ENCODE data around the gene RIOX2. TPM values are rescaled to one million over a fixed set of nuclear protein-coding genes. Genes with fewer than 3 reads are reported as not detected.

The RIOX2 gene
- polyA plus RNA-seq, 3 donors from 2014 or later: 12.3 to 18.8 (median 16.8) TPM

DNA sequence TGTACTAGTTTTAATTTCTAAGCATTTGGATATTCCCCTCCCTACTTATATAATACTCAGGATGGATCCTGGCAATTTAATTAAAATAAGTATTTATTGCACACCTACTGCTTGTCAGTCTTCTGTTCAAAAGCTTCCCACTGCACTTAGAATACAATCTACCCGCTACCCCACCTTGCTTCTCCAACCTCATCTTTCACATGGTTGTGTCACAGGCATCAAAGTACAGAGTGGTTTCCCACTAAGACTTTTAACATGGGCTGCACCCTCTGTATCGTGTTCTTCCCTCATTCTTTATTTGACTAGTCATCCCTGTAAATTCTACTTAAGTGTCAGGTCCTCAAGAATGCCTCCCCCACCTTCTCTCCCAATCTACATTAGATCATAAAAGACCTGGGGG lies 35.0 kb downstream of the RIOX2 start:
- no peak for DNase-seq
- no peaks in the 10 kb centered on the region for H3K9me3 Mint-ChIP-seq
- H3K27me3 Mint-ChIP-seq (ENCODE audit: low read depth in 3 of 3): no peaks in the 10 kb centered on the region
- H3K4me1 Mint-ChIP-seq: no peaks in the 10 kb centered on the region
- H3K4me3 Mint-ChIP-seq: no peak overlapping the region
- H3K27ac Mint-ChIP-seq: no peak overlapping the region
- no peaks in the 10 kb centered on the region for H3K36me3 Mint-ChIP-seq

- peaks cover 0 to 1% (median 0%) of the 10 kb centered on the region in 6 donors for H3K9me3 Mint-ChIP-seq
- no peaks in the 10 kb centered on the region for H3K4me1 Mint-ChIP-seq
- no peak overlapping the region for H3K4me3 Mint-ChIP-seq
- H3K36me3 Mint-ChIP-seq: peaks cover 0 to 6% (median 5%) of the 10 kb centered on the region in 3 donors
- H3K27ac Mint-ChIP-seq: no peak overlapping the region
- H3K27me3 Mint-ChIP-seq (ENCODE audit: low read depth in 3 of 3): peaks cover 0 to 2% (median 0%) of the 10 kb centered on the region in 3 donors
- no peak for DNase-seq
Observed at GRCh38 chr3:97935842-97936241, 36.4 kb downstream of the RIOX2 start.

DNA sequence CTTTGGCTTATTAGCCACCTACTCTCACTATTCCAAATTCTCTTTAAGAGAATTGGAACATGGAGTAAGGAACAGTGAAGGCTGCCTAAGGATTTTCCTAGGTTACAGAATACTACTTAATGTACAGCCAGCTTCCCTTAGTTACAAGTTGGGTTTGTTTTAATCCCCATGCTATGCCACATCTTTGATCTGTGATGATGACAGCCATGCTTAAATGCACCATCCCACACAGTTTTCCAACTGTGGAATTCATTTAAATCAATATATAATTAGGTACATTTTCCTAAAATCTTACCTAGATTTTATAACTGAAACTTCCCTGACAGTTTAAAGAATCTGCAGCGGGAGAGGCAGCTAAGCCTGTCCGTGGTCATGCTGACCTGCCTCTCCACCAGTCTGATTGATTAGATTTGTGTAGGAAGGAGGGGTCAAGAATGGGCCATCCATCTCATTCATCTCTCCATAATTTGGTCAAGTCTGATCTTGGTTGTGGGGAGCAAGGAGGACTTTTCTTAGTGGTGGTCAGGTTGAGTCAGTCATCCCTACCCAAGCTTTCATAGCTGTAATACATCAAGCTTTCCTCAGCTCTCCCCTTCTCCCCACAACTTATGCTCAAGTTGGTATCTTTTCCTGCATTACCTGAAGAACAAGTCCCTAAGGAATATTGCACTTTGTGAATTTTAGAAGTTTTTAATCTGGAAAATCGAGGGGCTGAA lies 37.1 kb downstream of the RIOX2 start:
- DNase-seq: no peak
- Mint-ChIP-seq H3K4me3 (no peak overlapping the region), H3K27ac (no peak overlapping the region), H3K36me3 (peaks cover 0 to 6% (median 6%) of the 10 kb centered on the region in 3 donors), H3K4me1 (no peaks in the 10 kb centered on the region), H3K9me3 (peaks cover 0 to 1% (median 0%) of the 10 kb centered on the region in 6 donors), H3K27me3 (ENCODE audit: low read depth in 3 of 3) (peaks cover 0 to 2% (median 0%) of the 10 kb centered on the region in 3 donors)

DNA sequence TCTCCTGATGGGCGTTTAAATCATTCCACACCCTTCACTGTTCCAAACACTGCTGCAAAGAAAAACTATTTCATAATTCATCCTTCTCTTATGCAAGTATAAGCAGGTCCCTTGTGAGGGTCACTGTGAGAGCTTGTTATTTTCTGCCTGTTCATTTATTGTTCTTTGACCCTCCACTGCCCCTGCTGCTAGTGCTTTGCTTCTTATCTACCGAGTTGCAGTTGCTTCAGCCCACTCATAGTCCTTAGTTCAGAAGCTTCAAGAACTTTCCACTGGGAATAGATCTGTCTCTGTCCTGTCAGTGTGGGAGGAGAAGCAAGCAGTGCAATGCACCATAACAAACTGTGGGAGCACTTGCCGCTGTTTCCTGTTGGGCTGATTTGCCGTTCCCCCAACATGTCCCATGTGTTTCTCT lies 39.8 kb downstream of the RIOX2 start:
- Mint-ChIP-seq H3K36me3 (peaks cover 0 to 6% (median 6%) of the 10 kb centered on the region in 3 donors), H3K4me1 (no peaks in the 10 kb centered on the region), H3K4me3 (no peak overlapping the region), H3K9me3 (peaks cover 0 to 1% (median 0%) of the 10 kb centered on the region in 6 donors), H3K27ac (no peak overlapping the region), H3K27me3 (ENCODE audit: low read depth in 3 of 3) (peaks cover 0 to 2% (median 0%) of the 10 kb centered on the region in 3 donors)
- DNase-seq: no peak

DNA sequence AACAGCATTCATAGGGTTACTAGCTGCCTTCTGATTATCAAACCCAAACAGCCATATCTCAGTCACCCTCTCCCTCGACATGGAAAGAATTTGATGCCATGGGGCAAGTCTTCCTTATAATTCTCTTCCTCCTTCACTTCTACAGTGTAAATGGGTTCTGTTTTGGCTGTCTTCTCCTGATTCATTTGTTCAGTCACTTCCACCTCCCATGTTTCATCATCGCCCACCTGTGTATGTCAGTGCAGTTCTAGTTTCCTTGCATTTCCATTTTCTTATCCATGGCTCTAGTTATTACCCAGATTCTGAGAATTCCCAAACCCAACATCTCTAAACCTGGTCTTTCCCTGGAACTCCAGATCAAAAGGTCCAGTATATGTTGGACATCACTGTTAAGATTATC lies 41.0 kb downstream of the RIOX2 start:
- H3K36me3 Mint-ChIP-seq: peaks cover 0 to 6% (median 6%) of the 10 kb centered on the region in 3 donors
- H3K9me3 Mint-ChIP-seq: peaks cover 0 to 1% (median 0%) of the 10 kb centered on the region in 6 donors
- DNase-seq: no peak
- no peak overlapping the region for H3K4me3 Mint-ChIP-seq
- H3K27me3 Mint-ChIP-seq (ENCODE audit: low read depth in 3 of 3): peaks cover 0 to 2% (median 0%) of the 10 kb centered on the region in 3 donors
- no peak overlapping the region for H3K27ac Mint-ChIP-seq
- no peaks in the 10 kb centered on the region for H3K4me1 Mint-ChIP-seq

GRCh38 chr3:97930018-97930417 lies 42.2 kb downstream of the RIOX2 start:
- no peaks in the 10 kb centered on the region for H3K4me1 Mint-ChIP-seq
- peaks cover 0 to 6% (median 6%) of the 10 kb centered on the region in 3 donors for H3K36me3 Mint-ChIP-seq
- DNase-seq: no peak
- H3K27ac Mint-ChIP-seq: no peak overlapping the region
- H3K27me3 Mint-ChIP-seq (ENCODE audit: low read depth in 3 of 3): peaks cover 0 to 2% (median 0%) of the 10 kb centered on the region in 3 donors
- peaks cover 0 to 1% (median 0%) of the 10 kb centered on the region in 6 donors for H3K9me3 Mint-ChIP-seq
- H3K4me3 Mint-ChIP-seq: no peak overlapping the region

DNA sequence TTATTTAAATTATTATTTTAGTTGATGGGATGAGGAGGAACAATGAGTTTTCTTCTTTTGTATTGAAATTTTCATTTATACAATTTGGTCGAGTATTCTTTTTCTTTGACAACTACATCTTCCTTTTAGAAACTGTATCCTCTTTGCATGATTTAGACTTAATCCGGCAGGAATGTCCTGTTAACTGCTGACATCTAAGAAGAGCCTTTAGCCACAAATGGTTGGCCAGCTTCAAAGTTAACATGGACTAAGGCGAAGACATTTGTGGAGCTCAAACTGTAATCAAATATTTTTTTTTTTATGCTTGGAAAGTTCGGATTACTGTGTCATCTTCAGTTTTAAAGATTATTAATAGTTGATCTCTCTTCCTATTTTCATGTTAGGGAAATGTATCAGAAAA lies 43.2 kb downstream of the RIOX2 start:
- no peak overlapping the region for H3K27ac Mint-ChIP-seq
- no peaks in the 10 kb centered on the region for H3K4me1 Mint-ChIP-seq
- peaks cover 2 to 11% (median 9%) of the 10 kb centered on the region in 3 donors for H3K36me3 Mint-ChIP-seq
- peaks cover 0 to 1% (median 0%) of the 10 kb centered on the region in 6 donors for H3K9me3 Mint-ChIP-seq
- H3K27me3 Mint-ChIP-seq (ENCODE audit: low read depth in 3 of 3): peaks cover 0 to 2% (median 1%) of the 10 kb centered on the region in 3 donors
- DNase-seq: no peak
- H3K4me3 Mint-ChIP-seq: no peak overlapping the region

DNA sequence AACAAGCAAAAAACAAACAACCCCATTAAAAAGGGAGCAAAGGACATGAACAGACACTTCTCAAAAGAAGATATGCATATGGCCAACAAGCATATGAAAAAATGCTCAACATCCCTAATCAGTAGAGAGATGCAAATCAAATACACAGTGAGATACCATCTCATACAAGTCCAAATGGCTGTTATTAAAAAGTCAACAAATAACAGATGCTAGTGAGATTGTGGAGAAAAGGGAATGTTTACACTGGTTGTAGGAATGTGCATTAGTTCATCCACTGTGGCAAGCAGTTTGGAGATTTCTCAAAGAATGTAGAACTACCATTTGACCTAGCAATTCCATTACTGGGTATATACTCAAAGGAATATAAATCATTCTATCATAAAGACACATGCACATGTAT lies 44.5 kb downstream of the RIOX2 start:
- peaks cover 4 to 11% (median 9%) of the 10 kb centered on the region in 3 donors for H3K36me3 Mint-ChIP-seq

DNA sequence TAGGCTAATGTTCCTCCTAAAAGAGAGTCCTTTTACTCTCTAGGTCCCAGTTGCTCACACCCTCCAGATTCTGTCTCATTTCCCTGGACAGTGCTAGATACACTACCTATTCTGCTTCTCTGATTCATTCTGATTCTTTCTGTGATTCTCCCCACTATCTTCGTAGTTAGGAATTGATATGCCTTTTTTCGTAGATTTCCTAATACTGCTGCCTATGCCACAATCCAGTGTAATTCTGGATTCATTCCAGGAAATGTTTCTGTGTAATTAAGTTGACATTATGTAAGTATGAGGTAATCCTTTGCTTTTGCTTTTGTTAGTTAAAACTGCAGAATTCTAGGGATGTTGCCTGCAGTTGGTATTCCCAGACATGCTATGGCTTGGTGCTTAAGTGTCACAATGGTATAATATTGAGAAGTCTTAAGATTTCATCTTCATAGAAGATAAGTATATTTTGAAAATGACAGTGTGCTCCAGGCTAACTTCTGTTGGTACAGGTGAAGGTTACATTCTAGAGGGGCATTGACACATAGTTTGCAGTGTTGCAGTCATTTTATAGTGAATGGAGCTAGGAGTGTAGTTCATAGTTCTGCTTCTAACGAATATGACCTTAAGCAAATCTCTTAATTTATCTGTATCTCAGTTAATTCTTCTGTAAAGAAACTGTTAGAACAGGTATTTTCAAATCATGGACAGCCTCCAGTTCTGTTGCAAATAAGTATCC lies 54.3 kb downstream of the RIOX2 start:
- H3K4me3 Mint-ChIP-seq: no peak overlapping the region
- no peaks in the 10 kb centered on the region for H3K27me3 Mint-ChIP-seq (ENCODE audit: low read depth in 3 of 3)
- no peaks in the 10 kb centered on the region for H3K9me3 Mint-ChIP-seq
- no peak for DNase-seq
- no peak overlapping the region for H3K27ac Mint-ChIP-seq
- H3K4me1 Mint-ChIP-seq: no peaks in the 10 kb centered on the region
- peaks cover 3 to 33% (median 15%) of the 10 kb centered on the region in 3 donors for H3K36me3 Mint-ChIP-seq

More for the DNA sequence above, 44.5 kb downstream of the RIOX2 start:
- Mint-ChIP-seq H3K9me3 (peaks cover 0 to 1% (median 0%) of the 10 kb centered on the region in 6 donors), H3K4me1 (no peaks in the 10 kb centered on the region), H3K4me3 (no peak overlapping the region), H3K27ac (no peak overlapping the region), H3K27me3 (ENCODE audit: low read depth in 3 of 3) (peaks cover 0 to 2% (median 1%) of the 10 kb centered on the region in 3 donors)
- no peak for DNase-seq

DNA sequence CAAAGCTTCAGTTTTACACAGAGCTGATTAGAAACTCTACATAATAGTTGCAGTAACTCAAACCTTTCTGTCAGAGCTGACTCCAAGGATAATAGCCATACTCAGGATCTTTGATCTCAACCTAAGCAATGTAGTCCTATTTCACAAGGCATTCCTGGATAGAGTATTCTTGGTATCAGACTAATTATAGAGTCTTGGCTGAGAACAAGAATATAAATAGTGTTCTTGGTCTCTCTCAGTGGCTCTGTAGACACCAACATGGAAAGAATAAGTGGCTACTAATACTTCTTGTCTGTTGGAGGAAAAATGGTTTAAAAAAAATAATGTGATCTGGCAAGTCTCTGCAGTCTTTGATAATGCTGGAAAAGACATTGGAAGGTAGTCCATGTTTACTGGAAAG lies 55.7 kb downstream of the RIOX2 start:
- Mint-ChIP-seq H3K27ac (no peak overlapping the region), H3K36me3 (peaks cover 3 to 29% (median 10%) of the 10 kb centered on the region in 3 donors), H3K9me3 (no peaks in the 10 kb centered on the region), H3K4me3 (no peak overlapping the region), H3K27me3 (ENCODE audit: low read depth in 3 of 3) (no peaks in the 10 kb centered on the region), H3K4me1 (peaks cover 2 to 4% of the 10 kb centered on the region in 2 donors)
- DNase-seq: no peak

DNA sequence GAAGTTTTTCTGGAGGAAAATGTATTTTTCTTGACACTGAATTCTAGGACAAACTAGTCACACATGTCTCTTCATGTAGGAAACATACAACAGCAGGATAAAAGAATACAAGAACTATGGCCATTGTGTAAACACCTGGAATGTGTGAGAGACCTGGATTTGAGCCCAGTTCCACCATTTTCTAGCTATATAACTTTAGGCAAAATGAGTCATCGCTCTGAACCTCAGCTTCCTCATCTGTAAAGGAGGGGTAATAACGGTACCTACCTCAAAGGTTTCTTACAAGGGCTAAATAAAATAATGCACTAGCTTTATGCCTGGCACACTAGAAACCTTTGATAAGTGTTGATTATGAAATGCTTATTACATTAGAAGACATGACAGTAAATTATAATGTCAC lies 57.8 kb downstream of the RIOX2 start:
- H3K36me3 Mint-ChIP-seq: peaks cover 3 to 14% (median 4%) of the 10 kb centered on the region in 3 donors
- H3K4me3 Mint-ChIP-seq: no peak overlapping the region
- H3K27ac Mint-ChIP-seq: no peak overlapping the region
- peaks cover 0 to 2% (median 0%) of the 10 kb centered on the region in 3 donors for H3K27me3 Mint-ChIP-seq (ENCODE audit: low read depth in 3 of 3)
- H3K4me1 Mint-ChIP-seq: peaks cover 19 to 21% of the 10 kb centered on the region in 2 donors
- DNase-seq: no peak
- H3K9me3 Mint-ChIP-seq: peaks cover 0 to 2% (median 0%) of the 10 kb centered on the region in 6 donors

GRCh38 chr3:97911459-97911858 lies 60.8 kb downstream of the RIOX2 start:
- DNase-seq: no peak
- Mint-ChIP-seq H3K27ac (peak overlapping the region in 3 of 6 donors; percentile 85 to 94 (median 87)), H3K4me1 (peaks cover 20 to 21% of the 10 kb centered on the region in 2 donors), H3K36me3 (no peaks in the 10 kb centered on the region), H3K4me3 (peak overlapping the region in 4 of 5 donors; percentile 59 to 92 (median 86)), H3K9me3 (peaks cover 0 to 4% (median 3%) of the 10 kb centered on the region in 6 donors), H3K27me3 (ENCODE audit: low read depth in 3 of 3) (peaks cover 0 to 2% (median 2%) of the 10 kb centered on the region in 3 donors)

- Mint-ChIP-seq H3K36me3 (no peaks in the 10 kb centered on the region), H3K27me3 (ENCODE audit: low read depth in 3 of 3) (peaks cover 0 to 2% (median 2%) of the 10 kb centered on the region in 3 donors), H3K27ac (peak overlapping the region; percentile 39 to 94 (median 86)), H3K4me3 (peak overlapping the region; percentile 59 to 92 (median 83)), H3K9me3 (peaks cover 0 to 4% (median 3%) of the 10 kb centered on the region in 6 donors), H3K4me1 (peaks cover 20 to 21% of the 10 kb centered on the region in 2 donors)
- DNase-seq: peak; percentile 42 to 54 (median 53)
Observed at GRCh38 chr3:97910931-97911351, 61.3 kb downstream of the RIOX2 start.

Data from immature natural killer cell (primary cell).